ENCODE data around the gene PTGES3L. TPM values are rescaled to one million over a fixed set of nuclear protein-coding genes. Genes with fewer than 3 reads are reported as not detected.
A peak's percentile ranks its signal among the peaks of the same experiment; 100 is the strongest.

The PTGES3L gene
- 10 to 100 TPM in 11 of 12 donors, not detected in 1; 17.2 to 89.5 (median 67.5) TPM for polyA plus RNA-seq (ENCODE audit: insufficient read length in 12 of 12)
- long read RNA-seq, donor 1, partial matches to known transcripts: 0 of 1 reads
- long read RNA-seq, donor 1, other reads (novel, unspliced or antisense): 0 of 1 reads
- long read RNA-seq, donor 2, transcript PTGES3L-206 (7 exons, 855 nt): major isoform, 16 of 21 reads
- long read RNA-seq, donor 2, partial matches to known transcripts: 0 of 21 reads
- long read RNA-seq, donor 2, other reads (novel, unspliced or antisense): 0 of 21 reads
- long read RNA-seq, donor 3, partial matches to known transcripts: 0 of 5 reads
- long read RNA-seq, donor 3, other reads (novel, unspliced or antisense): 0 of 5 reads
- long read RNA-seq, donor 4, transcript PTGES3L-202 (6 exons, 1,446 nt): major isoform, 5 of 12 reads
- long read RNA-seq, donor 4, transcript PTGES3L-206 (7 exons, 855 nt): major isoform, 5 of 12 reads
- long read RNA-seq, donor 4, partial matches to known transcripts: 0 of 12 reads
- long read RNA-seq, donor 4, other reads (novel, unspliced or antisense): 0 of 12 reads
- long read RNA-seq, donor 5, transcript PTGES3L-206 (7 exons, 855 nt): major isoform, 16 of 19 reads
- long read RNA-seq, donor 5, partial matches to known transcripts: 0 of 19 reads
- long read RNA-seq, donor 5, other reads (novel, unspliced or antisense): 0 of 19 reads
- long read RNA-seq, donor 6, transcript PTGES3L-206 (7 exons, 855 nt): major isoform, 5 of 19 reads
- long read RNA-seq, donor 6, partial matches to known transcripts: 13 of 19 reads
- long read RNA-seq, donor 6, other reads (novel, unspliced or antisense): 0 of 19 reads
- long read RNA-seq, donor 7, partial matches to known transcripts: 9 of 15 reads
- long read RNA-seq, donor 7, other reads (novel, unspliced or antisense): 0 of 15 reads
- long read RNA-seq, donor 8, transcript PTGES3L-206 (7 exons, 855 nt): major isoform, 21 of 33 reads
- long read RNA-seq, donor 8, partial matches to known transcripts: 9 of 33 reads
- long read RNA-seq, donor 8, other reads (novel, unspliced or antisense): 0 of 33 reads
- long read RNA-seq, donor 9, transcript PTGES3L-206 (7 exons, 855 nt): major isoform, 7 of 20 reads
- long read RNA-seq, donor 9, partial matches to known transcripts: 11 of 20 reads
- long read RNA-seq, donor 9, other reads (novel, unspliced or antisense): 0 of 20 reads
- long read RNA-seq, donor 10, transcript PTGES3L-206 (7 exons, 855 nt): major isoform, 23 of 28 reads
- long read RNA-seq, donor 10, partial matches to known transcripts: 0 of 28 reads
- long read RNA-seq, donor 10, other reads (novel, unspliced or antisense): 0 of 28 reads
- long read RNA-seq, donor 11, transcript PTGES3L-206 (7 exons, 855 nt): major isoform, 14 of 28 reads
- long read RNA-seq, donor 11, partial matches to known transcripts: 11 of 28 reads
- long read RNA-seq, donor 11, other reads (novel, unspliced or antisense): 0 of 28 reads

DNA sequence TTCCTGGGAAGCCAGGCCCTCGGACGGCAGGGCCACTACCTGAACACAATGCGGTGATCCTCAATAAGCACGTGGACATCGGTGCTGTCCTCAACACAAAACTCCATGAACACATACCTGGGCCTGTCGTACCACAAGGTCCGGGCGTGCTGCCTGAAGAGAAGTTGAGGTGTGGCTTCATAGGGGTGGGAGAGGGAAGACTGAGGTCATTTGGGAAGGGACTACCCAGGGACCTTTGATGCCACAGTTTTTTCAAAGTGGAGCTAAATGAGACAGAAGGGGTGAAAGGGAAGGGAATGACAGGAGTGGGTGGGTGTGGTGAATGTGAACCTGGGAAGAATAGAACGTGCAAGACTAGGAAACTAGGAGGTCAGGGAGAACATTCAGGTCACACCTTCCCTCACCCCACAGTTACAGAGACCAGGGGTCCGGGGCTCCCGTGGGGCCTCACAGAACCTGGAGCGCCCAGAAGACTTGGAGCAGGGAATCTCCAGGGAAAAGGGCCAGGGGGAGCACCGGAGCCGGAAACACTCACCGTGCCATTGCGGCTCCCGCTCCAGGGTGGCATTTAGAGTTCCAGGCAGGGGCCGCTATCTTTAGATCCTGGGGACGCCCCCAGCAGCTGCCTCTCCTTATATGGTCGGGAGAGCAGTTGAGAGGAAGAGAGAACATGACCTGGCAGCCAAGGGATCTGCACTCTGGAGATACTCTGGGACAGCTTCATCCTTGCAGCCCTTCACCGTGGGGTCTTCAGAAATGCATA, at the start of gene PTGES3L:
Gene PTGES3L (minus strand): TSS at position 570 of the 763 bp plus-strand sequence. CDS start 27 bp downstream, at position 543.
- peak; percentile 47 for DNase-seq

DNA sequence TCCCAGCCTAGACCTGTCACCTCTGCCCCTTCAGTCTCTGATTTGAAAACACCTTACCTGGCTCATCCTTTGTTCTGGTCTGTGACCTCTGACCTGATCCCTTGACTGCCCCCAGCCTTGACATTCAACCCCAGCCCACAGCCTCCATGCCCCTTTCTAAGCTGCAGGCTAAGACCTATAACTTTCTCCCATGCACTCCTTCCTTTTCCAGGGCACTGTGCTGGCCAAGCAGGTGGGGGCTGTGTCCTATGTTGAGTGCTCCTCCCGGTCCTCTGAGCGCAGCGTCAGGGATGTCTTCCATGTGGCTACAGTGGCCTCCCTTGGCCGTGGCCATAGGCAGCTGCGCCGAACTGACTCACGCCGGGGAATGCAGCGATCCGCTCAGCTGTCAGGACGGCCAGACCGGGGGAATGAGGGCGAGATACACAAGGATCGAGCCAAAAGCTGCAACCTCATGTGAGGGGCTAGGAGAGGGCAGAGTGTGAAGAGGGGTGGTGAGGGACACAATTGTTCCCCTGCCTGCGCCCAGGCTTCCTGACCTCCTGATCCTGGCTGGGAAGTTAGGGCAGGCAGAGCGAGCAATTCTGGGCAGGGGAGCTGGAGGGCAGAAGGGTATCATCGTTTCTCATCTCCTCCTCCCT, 48.5 kb upstream of the PTGES3L start:
- DNase-seq: no peak

DNA sequence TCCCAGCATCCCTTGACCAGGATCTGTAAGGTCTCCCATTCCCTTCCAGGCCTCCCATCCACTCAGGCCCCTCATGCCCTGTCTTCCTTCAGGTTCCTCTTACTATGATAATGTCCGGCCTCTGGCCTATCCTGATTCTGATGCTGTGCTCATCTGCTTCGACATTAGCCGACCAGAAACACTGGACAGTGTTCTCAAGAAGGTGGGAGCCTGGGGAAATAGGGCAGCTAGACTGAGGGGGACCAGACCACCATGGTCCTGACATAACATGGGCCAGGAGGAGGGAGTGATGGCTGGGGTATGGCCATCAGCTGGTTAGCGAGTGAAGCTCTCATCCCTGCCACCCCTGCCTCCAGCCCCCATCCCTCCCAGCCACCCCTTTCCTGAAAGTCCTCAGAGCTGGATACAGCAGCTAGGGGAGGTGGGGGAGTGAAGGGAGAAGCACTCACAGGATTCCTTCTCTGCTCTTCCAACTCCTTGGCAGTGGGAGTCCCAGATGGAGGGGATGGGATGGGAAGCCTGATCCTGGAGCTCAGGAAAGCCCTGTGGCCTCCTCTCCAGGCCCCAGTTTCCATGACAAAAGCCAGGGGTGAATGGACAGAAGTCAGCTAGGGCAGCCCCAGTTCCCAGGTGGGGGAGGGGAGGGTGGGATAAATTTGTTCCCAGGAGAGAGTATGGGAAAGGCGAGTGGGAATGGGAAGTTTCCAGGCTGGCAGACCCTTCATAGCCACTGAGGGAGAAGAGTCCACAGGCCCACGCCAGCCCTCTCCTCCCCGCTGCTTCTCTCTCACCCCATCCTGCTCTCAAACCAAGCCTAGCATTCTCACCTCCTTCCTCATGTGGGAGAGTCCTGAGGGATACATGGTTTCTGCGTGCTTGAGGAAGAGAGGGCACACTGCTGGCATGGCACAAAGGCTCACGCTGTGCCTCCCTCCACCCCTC, 47.5 kb upstream of the PTGES3L start:
- DNase-seq: no peak

DNA sequence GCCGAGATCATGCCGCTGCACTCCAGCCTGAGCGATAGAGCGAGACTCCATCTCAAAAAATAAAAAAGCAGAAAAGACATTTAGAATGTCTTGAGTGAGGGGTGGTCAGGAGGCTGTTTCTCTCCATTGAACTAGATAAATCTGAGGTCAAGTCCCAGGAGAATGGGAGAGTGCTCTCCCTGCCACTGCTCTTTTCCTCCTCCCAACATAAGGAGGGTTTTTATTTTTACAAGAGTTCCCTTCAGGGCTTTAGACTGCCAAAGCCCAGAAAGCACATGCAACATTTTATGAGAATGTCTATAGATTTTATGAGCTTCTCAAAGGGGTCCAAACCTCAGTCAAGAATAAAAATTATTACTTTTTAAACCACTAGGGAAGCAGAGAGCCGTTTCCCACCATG, 46.7 kb upstream of the PTGES3L start:
- no peak for DNase-seq

DNA sequence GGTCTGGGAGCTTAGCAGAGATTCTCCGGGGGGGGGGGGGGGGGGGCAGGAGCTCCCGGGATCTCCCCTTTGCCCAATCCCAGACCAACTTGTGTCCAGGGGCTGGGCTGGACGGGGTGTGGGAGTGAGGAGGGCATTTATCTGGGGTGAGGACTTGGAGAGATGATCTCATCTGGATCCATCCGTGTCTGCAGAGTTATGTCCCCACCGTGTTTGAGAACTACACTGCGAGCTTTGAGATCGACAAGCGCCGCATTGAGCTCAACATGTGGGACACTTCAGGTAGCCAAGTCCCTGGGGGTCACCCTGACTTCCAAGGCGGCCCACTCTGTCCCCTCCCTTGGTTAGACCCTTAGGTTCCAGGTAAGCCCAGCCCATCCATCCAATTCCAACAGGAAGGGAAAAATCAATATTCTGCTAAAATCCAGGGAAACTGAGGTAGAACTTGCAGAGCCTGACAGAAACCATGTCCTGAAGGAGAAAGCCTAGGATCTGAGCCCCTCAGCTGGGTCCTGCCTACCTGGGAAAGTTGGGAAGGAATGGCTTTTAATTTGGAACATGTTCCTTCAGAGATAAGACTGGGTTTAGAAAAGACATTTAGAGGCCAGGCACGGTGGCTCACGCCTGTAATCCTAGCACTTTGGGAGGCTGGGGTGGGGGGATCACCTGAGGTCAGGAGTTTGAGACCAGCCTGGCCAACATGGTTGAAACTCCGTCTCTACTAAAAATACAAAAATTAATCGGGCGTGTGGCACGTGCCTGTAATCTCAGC, 46.1 kb upstream of the PTGES3L start:
- DNase-seq: no peak

DNA sequence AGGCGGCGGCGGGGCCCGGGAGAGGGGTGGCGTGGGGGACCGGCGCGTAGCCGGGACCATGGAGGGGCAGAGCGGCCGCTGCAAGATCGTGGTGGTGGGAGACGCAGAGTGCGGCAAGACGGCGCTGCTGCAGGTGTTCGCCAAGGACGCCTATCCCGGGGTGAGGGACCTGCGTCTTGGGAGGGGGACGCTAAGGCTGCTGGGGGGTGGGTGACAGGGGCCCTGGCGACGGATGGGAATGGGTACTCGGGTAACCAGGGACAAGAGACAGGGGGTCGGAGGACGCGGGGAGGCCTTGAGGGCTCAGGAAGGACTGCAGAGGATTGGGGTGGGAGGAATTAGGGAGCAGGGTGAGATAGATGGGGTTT, 45.4 kb upstream of the PTGES3L start:
- no peak for DNase-seq

DNA sequence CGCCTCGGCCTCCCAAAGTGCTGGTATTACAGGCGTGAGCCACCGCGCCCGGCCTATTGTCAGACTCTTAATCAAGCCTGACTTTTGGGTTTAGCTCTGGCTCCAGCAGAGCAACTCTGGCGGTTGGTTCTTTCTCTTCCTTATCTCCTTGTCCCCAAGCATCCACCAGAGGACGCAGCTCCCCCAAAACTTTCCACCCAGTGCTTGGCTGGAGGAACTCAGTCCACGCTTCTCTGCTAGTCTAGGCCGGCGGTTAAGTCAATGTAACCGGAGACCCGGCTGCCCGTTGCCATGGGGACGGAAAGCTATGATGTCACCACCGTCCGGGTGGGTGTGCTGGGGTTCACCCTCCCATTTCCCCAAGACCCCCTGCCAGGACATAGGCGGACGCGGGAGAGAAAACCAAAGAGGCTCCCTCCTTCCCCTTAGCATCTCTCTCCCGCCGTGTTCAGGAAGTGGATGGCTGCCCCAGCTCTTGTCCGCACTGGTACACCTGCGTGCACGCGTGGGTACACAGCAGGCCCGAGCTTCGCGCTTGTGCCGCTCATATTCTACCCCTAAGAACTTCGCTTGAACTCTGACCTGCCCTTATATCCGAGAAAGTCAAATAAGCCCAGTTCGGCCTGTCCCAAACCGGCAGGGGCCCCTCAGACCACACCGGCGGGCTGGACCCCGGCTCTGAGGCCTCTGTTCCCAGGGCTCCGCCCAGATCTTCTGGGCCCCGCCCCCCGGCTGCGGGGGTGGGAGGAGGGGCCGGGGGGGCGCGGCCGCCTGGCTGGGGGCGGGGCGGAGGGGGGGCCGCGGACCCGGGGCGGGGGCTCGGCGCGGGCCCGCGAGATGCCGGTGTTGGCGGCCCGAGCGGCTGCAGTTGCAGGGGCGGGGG, 44.8 kb upstream of the PTGES3L start, which contains the start of gene RND2:
Gene RND2 (plus strand): TSS at position 825 of the 883 bp plus-strand sequence. CDS start 117 bp downstream, outside the sequence.
- peak; percentile 93 for DNase-seq

DNA sequence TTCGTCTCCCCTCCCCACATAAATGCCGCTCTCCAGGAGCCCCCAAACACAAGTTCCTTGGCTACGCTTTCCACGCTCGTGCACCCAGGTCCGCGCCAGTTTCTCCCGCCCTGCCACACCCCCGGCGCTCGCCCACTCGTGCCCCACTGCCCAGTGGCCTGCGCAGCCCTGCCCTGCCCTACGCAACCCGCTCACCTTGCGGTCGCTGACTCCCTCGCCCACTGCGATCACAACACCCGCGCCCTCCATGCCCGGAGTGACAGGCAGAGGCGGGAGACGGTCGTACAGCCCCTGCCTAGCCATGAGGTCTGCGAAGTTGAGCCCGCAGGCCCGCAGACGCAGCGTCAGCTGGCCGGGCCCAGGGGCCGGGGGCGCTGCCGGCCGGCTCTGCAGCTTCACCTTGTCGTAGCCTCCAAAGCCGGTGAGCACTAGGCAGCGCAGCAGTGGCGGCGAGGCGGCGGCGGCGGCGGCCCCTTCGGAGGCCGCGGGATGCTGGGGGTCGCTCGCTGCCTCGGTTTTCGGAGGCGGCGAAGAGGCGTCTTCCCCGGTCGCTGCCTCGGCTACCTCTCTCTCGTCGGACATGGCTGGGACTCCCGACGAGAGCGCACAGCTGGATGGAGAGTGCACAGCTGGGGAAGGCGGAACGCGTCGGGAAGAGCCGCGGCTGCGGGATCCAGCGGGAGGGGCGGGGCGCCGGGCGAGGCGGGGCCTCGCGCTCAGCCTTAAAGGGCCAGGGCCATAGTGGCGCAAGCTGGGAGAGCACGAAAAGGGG, 42.0 kb upstream of the PTGES3L start, which contains the start of gene VAT1:
Gene VAT1 (minus strand): TSS at position 645 of the 772 bp plus-strand sequence. CDS start 63 bp downstream, at position 582.
- peak; percentile 88 for DNase-seq

DNA sequence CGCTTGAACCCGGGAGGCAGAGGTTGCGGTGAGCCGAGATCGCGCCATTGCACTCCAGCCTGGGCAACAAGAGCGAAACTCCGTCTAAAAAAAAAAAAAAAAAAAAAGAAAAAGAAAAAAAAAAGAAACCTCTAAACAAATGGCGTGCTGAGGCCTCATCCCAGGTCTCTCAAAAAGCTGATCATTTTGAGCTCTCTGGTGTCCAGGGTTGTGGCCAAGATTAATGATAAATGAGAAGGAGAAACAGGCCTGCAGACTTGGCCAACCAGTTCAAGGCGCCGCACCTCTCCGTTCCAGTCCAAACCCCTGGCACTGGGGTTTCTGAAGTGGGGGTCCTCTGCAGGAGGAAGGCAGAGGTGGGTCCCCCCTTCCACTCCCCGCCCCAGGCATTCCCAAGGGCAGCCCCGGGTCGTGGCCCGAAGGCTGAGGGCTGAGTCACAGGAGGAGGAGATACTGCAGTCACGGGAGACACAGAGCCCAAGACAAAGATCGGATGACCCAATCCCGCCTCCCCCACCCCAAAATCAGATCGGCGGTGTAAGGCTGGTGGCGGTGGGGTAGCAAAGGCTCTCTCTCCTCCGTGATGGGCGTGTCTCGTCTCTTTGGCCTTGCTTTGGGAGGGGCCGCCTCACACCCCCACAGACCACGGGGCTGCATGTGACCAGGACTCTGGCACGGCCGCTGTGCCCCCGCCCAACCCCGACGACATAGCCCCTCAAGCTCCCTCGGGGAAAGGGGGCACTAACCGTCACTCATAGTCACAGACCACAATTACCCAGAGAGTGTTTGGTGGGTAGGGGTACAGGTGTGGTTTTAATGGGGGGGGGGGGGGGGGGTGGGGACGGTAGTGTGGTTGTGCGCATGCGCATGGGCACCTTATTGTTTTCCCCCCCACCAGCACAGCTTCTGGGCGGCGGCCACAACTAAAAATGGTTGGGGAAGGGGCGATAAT, 41.2 kb upstream of the PTGES3L start:
- peak; percentile 69 for DNase-seq

DNA sequence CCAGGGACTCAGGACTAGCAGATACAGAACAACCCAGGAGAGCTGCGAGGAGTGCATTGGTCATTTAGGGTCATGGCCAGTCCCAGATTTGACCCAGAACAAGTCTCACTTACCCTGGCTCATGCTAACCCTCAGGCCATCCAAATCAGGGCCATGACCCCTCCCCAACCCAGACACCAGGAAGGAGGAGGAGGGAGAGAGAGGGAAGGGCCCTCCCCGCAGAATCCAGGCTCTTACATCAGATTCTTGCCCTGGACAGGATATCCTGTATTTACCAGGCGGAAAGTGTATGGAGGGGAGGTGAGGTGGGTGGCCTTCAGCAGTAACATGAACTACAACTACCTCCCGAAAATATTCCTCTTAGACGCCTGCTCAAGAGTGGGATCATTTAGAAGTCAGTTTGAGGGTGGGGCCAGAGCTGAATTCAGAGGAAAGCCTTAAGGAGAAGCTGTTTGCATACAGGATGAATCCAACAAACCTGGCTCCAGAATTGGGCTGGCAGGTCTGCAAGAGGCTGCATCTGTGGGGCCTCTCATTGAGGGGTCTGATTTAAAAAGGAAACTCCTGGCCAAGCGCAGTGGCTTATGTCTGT, 40.2 kb upstream of the PTGES3L start:
- no peak for DNase-seq

DNA sequence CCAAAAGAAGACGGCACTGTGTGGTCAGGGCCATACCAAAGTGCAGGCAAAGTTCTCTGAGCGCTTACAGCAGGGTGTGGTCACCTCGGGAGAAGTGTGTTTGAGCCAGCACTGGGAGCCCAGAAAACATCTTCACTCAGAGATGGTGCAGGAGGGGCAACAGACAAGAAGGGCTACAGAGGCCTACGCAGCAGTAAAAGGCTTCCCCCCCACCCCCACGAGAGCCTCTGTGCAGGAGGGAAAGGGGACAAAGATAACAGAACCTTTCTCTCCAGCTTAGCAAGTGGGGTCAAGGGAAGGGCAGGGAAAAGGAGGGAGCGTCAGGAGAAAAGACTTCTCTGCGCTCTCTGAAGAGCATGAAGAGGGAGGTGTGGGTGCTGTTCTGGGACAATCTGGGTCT, 39.5 kb upstream of the PTGES3L start:
- DNase-seq: no peak

DNA sequence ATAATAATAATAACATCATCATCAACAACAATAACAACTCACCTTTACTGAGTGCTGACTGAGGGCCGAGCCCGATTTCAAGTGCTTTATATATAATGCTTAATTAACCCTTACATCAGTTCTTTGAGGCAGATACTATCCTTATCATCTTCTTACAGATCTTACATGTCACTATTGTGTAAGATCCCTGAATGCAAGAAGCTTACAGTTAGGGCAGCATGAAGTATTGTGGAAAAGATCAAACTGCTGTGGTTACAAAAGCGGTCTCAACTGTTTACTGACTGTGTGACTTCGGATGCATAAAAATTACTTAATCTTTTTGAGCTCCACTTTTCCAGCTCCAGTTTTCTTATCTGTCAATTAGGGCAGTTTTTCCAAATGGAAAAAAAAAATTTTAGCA, 39.1 kb upstream of the PTGES3L start:
- DNase-seq: no peak

DNA sequence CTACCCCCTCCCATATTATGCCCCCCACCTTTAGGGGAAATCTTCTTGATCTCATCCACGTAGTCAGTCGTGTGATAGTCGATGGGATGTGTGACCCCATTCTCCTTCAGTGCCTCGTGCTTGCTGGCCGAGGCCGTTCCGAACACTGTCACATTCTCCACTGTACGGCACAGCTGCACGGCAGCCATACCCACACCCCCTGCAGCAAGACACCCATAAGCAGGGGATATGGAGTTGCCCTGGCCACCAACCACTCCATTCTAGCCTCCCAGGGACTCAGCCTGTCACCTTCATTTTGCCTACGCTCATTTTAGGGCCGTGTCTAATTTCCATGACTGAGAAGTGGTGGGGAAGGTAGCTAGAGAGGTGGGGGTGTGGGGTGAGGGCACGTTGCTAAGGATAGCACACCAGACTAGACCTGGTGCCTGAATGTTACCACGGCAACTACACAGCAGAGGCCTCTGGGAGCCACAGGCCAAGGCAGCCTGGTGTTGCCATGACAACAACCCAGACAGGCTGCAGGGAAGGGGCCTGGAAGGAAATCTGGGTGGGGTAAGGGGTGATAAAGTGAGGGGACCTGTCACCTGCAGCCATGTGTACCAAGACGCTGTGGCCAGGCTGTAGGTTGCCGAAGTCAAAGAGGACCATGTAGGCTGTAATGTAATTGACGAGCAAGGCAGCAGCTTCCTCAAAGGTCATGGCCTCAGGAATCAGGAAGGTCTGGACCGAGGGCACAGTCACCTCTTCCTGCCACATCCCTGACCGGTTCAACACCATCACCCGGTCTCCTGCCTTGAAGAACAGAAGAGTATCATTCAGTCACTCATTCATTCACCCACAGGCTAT, 38.4 kb upstream of the PTGES3L start:
- no peak for DNase-seq
